NCI-H446 treated with DMSO at 0.1 percent for 48 hours (cell line): Measurements from ENCODE around the gene GH2.
"Not testable (repeated sequence)": the region's sequence is repeated elsewhere in the genome, so short reads cannot be mapped to it uniquely, and the experiment has no call there.

Experiments
- DNase-seq: peaks from one replicate; lab custom pipeline; 2025; lab: John Stamatoyannopoulos, UW

GH2 gene

DNA sequence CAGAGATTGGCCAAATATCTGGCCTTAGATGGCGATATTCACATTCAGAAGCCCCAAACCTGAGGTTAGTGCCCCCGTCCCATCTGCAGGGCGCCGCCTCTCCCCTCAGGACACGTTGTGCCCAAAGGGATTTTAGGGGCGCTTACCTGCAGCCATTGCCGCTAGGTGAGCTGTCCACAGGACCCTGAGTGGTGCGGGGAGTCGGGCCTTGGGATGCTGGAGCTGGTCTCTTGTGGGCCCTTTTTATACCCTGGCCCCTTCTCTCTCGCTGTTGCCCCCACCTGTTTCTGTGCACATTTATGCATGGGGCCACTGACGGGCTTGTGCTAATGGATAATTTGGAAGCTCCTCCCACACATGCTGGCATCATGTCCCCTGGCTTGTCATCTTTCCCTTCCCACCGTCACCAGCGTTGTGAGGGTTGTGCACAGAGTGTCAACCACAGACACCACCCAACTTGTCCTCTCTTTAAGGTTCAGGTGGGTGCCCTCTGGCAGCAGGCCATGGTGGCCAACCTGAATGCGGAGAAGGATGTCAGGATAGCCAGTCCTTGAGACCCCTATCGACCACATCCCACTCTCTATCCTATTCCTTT lies 29.4 kb upstream of the GH2 start, which contains the start of gene CSHL1:
TSS of gene CSHL1 (minus strand) at position 218 of the 595 bp plus-strand sequence. CDS start at position 156, 62 bp downstream.
- DNase-seq: no peak

DNA sequence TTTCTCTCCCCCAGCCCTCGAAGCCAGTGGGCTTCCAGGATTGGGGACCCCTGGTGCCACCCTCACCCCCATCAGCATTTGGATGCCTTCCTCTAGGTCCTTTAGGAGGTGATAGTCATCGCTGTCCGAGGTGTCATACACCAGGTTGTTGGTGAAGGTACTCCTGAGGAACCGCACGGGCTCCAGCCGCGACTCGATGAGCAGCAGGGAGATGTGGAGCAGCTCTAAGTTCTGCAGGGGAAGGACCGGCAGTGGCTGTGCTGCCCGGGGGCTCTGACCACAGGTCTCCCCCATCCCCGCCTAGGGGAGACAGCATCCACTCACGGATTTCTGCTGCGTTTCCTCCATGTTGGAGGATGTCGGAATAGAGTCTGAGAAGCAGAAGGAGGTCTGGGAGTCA lies 28.4 kb upstream of the GH2 start:
- no peak for DNase-seq

- DNase-seq: not testable (repeated sequence)
Measured at GRCh38 chr17:63909586-63909985, 27.8 kb upstream of the GH2 start.

- not testable (repeated sequence) for DNase-seq
Measured at GRCh38 chr17:63907161-63907778, 25.5 kb upstream of the GH2 start.

GRCh38 chr17:63904796-63905195 lies 23.1 kb upstream of the GH2 start:
- not testable (repeated sequence) for DNase-seq

DNA sequence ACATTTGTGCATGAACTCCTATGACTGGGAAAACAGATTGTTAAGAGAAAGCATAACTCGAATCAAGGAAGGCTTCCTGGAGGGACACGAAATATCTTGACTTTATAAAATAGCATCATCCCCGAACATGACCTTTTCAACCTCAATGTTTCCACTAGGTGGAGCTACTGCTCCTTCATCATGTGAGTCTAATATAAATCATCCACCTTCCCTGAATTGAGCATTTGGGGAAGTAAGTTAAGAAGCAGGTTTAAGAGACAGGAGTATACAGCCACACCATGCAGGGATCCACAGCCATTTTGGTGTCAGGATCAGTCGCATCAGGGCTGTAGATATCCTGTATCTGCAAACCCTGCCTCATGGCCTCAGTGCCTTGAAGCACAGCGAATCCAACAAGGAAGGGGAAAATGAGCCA lies 22.1 kb upstream of the GH2 start:
- not testable (repeated sequence) for DNase-seq

GRCh38 chr17:63901971-63902370 lies 20.2 kb upstream of the GH2 start:
- not testable (repeated sequence) for DNase-seq

GRCh38 chr17:63898899-63899798 lies 17.4 kb upstream of the GH2 start:
- DNase-seq: not testable (repeated sequence)

- DNase-seq: not testable (repeated sequence)
Measured at GRCh38 chr17:63896524-63897354, 15.0 kb upstream of the GH2 start, which contains the start of gene CSH1. CSH1 (minus strand) TSS chr17:63896574; CDS start chr17:63896511, 63 bp downstream.

GRCh38 chr17:63894821-63895220 lies 13.1 kb upstream of the GH2 start:
- not testable (repeated sequence) for DNase-seq

DNA sequence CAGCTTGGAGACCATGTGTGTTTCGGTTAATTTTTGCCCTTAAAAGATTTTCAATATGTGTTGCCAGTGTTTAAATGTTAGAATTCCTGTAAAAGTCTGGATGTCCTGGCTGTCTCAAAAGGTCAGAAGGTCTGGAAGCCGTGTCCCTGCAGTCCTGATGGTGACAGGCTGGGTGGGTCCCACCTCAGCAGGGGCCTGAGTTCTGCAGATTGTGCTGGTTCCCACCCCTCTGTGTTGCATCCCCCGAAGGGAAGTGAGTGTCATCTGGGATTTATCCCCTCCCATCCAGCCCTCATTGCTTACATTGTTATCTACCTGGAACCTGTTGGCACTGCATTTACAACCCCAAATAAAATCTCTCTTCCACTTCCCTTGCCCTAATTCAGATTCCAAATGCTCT lies 12.3 kb upstream of the GH2 start:
- not testable (repeated sequence) for DNase-seq

DNA sequence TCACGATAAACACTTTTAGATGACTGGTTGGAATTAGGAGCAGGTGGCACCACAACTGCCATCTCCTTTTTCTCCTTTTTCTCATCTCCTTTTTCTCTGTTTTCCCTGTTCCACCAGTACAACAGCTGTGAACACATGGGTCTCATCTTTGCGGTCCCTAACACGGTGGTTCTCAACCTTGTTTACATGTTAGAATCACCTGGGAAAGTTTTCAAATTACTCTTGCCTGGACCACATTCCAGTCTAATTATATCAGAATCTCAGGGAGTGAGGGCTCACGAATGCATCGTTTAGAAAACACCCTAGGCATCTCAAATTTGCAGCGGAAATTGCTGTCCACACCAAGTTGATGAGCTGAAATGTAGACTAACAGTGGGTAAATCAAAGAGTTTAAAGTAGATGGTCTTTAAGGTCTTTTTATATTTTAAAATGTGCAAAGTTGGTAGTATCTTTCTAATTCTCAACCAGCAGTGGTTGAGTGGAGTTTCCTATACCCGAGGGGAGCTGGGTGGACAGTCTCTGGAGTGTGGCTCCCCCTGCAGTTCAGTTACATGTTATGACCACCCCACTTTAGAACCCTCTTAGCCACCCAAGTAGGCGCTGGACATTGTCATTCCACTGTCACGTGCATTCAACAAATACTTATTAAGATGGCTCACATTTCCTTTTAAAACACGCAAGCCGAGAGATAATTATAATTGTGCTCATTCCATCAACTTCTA lies 10.7 kb upstream of the GH2 start:
- DNase-seq: not testable (repeated sequence)

DNA sequence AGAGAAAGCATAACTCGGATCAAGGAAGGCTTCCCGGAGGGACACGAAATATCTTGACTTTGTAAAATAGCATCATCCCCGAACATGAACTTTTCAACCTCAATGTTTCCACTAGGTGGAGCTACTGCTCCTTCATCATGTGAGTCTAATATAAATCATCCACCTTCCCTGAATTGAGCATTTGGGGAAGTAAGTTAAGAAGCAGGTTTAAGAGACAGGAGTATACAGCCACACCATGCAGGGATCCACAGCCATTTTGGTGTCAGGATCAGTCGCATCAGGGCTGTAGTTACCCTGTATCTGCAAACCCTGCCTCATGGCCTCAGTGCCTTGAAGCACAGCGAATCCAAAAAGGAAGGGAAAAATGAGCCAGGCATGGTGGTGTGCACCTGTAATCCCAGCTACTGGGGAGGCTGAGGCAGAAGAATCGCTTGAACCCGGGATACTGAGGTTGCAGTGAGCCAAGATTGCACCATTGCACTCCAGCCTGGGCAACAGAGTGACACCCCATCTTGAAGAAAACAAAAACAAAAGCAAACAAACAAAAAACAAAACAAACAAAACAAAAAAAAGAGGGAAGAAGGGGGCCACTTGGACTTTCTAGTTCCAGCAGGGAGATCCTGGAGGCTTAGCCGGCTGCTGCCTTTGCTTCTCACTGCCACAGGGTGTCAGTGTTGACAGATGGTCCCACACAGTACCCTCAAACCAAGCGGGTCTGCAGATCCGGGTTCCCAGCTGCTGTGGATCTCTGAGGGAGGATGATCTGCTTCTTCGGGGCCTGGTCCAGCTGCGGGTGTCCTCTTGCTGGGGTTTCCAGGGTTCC lies 7.5 kb upstream of the GH2 start:
- DNase-seq: not testable (repeated sequence)

GRCh38 chr17:63885119-63885518 lies 3.4 kb upstream of the GH2 start:
- DNase-seq: not testable (repeated sequence)

DNA sequence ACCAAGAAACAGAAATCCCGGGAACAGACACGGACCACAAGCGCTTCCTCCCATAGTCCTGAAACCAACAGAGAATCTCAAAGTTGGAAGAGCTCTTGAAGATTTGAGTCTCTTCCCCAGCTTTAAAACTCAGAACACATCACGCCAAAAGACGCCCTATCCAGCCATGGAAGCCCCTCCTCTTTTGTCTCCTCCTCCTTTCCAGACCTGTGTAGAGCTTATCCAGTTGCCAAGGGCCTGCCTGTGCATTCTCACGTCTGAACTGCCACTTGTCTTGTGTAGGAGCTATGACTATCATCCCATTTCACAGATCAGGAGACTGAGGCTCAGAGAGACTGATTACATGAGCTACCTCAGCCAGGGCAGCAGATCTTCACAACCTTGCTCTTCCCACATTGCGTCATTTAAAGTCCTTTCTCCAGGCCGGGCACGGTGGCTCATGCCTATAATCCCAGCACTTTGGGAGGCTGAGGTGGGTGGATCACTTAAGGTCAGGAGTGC lies 932 bp upstream of the GH2 start:
- not testable (repeated sequence) for DNase-seq

DNA sequence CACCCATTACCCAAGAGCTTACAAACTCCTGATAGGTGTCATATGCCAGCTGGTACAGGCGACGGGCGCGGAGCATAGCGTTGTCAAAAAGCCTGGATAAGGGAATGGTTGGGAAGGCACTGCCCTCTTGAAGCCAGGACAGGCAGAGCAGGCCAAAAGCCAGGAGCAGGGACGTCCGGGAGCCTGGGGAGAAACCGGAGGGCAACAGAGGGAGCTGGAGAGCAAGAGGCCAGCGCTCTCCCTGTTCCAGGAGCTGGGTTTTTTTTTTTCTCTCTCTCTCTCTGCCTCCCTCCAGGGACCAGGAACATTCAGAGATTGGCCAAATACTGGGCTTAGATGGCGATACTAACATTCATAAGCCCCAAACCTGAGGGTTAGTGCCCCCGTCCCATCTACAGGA lies 407 bp downstream of the GH2 start:
- DNase-seq: not testable (repeated sequence)

DNA sequence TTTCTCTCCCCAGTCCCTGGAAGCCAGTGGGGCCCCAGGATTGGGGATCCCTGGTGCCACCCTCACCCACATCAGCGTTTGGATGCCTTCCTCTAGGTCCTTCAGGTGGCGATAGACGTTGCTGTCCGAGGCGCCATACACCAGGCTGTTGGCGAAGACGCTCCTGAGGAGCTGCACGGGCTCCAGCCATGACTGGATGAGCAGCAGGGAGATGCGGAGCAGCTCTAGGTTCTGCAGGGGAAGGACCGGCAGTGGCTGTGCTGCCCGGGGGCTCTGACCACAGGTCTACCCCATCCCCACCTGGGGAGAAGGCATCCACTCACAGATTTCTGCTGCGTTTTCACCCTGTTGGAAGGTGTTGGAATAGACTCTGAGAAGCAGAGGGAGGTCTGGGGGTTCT lies 1.0 kb downstream of the GH2 start:
- DNase-seq: no peak

DNA sequence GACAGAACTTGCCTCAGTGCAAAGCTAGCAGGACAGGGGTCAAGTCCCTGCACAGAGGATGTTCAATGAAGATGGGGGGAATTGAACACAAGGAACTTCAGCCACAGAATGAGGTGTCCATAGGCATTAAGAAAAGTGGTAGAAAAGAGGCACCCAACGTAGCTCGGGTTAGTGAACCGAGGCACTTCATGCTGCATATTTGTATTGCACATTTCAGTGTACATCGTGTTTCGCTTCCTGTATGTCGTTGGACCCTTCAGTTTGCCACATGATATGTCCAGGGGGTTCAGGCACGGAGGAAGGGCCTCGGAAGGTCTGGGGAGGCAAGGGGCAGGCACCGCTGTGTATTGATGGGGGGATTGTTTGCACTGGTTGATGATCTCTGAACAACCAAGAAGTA lies 3.3 kb downstream of the GH2 start:
- not testable (repeated sequence) for DNase-seq

DNA sequence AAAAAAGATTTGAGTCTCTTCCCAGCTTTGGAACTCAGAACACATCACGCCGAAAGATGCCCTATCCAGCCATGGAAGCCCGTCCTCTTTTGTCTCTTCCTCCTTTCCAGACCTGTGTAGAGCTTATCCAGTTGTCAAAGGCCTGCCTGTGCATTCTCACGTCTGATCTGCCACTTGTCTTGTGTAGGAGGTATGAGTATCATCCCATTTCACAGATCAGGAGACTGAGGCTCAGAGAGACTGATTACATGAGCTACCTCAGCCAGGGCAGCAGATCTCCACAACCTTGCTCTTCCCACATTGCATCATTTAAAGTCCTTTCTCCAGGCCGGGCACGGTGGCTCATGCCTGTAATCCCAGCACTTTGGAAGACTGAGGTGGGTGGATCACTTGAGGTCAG lies 7.1 kb downstream of the GH2 start:
- not testable (repeated sequence) for DNase-seq
